OCI-LY1 (cell line): ENCODE results near the gene CXCL6.

Experiments
- H2AFZ ChIP-seq: fragments of 200-600 bp; sonication (generic), shearing (Covaris generic); 2 replicates; pipeline ENCODE4 v1.6.0; 2014; ENCODE audit warnings: antibody characterized with exemption, mild to moderate bottlenecking, low read length
- H3F3A ChIP-seq: fragments of 200-600 bp; sonication (generic), shearing (Covaris generic); 2 replicates; pipeline ENCODE4 v1.6.0; 2014; ENCODE audit warnings: mild to moderate bottlenecking, antibody characterized with exemption, low read length, moderate library complexity; ENCODE audit not compliant: insufficient read depth
- H3K27ac ChIP-seq: fragments of 200-600 bp; sonication (generic); 2 replicates; pipeline ENCODE4 v1.5.1; 2014; ENCODE audit warnings: low read length, mixed run types, mild to moderate bottlenecking, low read depth; ENCODE audit not compliant: poor library complexity, severe bottlenecking
- H3K27me3 ChIP-seq: fragments of 200-600 bp; sonication (generic); 2 replicates; pipeline ENCODE4 v1.6.0; 2014; ENCODE audit warnings: antibody characterized with exemption, mild to moderate bottlenecking, low read length, moderate library complexity; ENCODE audit not compliant: insufficient read depth
- H3K36me3 ChIP-seq: fragments of 200-600 bp; sonication (generic); 2 replicates; pipeline ENCODE4 v1.6.1; 2014; ENCODE audit warnings: mild to moderate bottlenecking, antibody characterized with exemption, low read length, moderate library complexity, mixed read lengths; ENCODE audit not compliant: insufficient read depth
- H3K4me1 ChIP-seq: fragments of 200-600 bp; sonication (generic); 2 replicates; pipeline ENCODE4 v1.5.1; 2014; ENCODE audit warnings: mild to moderate bottlenecking, low read length, moderate library complexity; ENCODE audit not compliant: insufficient read depth, severe bottlenecking
- H3K4me2 ChIP-seq: fragments of 200-600 bp; sonication (generic), shearing (Covaris generic); 2 replicates; pipeline ENCODE4 v1.6.1; 2014; ENCODE audit warnings: low read length
- H3K4me3 ChIP-seq: fragments of 200-600 bp; sonication (generic); 2 replicates; pipeline ENCODE4 v1.5.1; 2014; ENCODE audit warnings: low read length, low read depth, mild to moderate bottlenecking, mixed read lengths; ENCODE audit not compliant: poor library complexity, severe bottlenecking
- H3K79me2 ChIP-seq: fragments of 200-600 bp; shearing (Covaris generic); 2 replicates; pipeline ENCODE4 v1.6.1; 2016; ENCODE audit warnings: mixed run types, low read length, mixed read lengths; ENCODE audit not compliant: insufficient read depth
- H3K9ac ChIP-seq: fragments of 200-600 bp; sonication (generic), shearing (Covaris generic); 2 replicates; pipeline ENCODE4 v1.6.1; 2014; ENCODE audit warnings: mild to moderate bottlenecking, low read length, mixed read lengths
- H3K9me2 ChIP-seq: fragments of 200-600 bp; sonication (generic), shearing (Covaris generic); 2 replicates; pipeline ENCODE4 v1.6.1; 2014; ENCODE audit warnings: low read depth, mild to moderate bottlenecking, low read length, mixed read lengths
- H3K9me3 ChIP-seq: fragments of 200-600 bp; shearing (Covaris generic); 2 replicates; pipeline ENCODE4 v1.6.1; 2014; ENCODE audit warnings: low read length, mixed read lengths
- H4K20me1 ChIP-seq: fragments of 200-600 bp; sonication (generic), shearing (Covaris generic); 2 replicates; pipeline ENCODE4 v1.6.0; 2016; ENCODE audit warnings: mild to moderate bottlenecking, low read length; ENCODE audit not compliant: insufficient read depth
- CTCF ChIP-seq: fragments of 200-600 bp; sonication (generic), shearing (Covaris generic); IDR thresholded peaks from 2 replicates; pipeline ENCODE4 v1.5.1; 2017; ENCODE audit warnings: mild to moderate bottlenecking, antibody characterized with exemption, low read length, moderate library complexity, mixed read lengths
- EZH2 ChIP-seq: fragments of 200-600 bp; sonication (generic), shearing (Covaris generic); IDR thresholded peaks from 2 replicates; pipeline ENCODE4 v1.8.0; 2017; ENCODE audit warnings: borderline replicate concordance, mixed run types, mild to moderate bottlenecking, antibody characterized with exemption, low read length, moderate library complexity, mixed read lengths

CXCL6 gene

DNA sequence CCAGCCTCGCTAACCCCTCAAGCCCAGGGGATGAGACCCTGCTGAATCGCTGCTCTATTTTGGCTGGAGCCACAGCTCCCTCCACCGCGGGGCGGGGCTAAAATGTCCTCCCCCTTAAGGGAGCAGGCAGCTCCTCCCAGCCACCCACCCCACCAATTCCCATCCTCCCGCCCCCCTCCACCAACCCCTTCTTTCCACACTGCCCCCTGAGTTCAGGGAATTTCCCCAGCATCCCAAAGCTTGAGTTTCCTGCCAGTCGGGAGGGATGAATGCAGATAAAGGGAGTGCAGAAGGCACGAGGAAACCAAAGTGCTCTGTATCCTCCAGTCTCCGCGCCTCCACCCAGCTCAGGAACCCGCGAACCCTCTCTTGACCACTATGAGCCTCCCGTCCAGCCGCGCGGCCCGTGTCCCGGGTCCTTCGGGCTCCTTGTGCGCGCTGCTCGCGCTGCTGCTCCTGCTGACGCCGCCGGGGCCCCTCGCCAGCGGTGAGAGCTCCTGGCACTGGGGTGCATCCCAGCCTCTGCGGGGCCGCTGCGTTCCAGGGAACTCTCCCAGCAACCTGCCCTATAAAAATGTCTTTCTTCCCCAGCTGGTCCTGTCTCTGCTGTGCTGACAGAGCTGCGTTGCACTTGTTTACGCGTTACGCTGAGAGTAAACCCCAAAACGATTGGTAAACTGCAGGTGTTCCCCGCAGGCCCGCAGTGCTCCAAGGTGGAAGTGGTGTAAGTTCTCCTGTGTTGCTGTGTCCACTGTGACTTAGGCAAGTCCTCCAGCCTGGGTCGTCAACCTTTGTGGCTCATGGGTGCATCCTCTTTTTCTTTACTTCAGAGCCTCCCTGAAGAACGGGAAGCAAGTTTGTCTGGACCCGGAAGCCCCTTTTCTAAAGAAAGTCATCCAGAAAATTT lies at the start of gene CXCL6:
Gene CXCL6 (plus strand): TSS at position 306 of the 907 bp plus-strand sequence. CDS start 73 bp downstream, at position 379.
- no peak within 1 kb of the TSS for H3K9ac ChIP-seq
- no peaks in the 10 kb centered on the region for H3K79me2 ChIP-seq
- H3K27ac ChIP-seq: no peak within 1 kb of the TSS
- no peaks in the 10 kb centered on the region for H4K20me1 ChIP-seq
- no peaks in the 10 kb centered on the region for H3K36me3 ChIP-seq
- H3K9me2 ChIP-seq: no peaks in the 10 kb centered on the region
- H3K4me1 ChIP-seq: no peaks in the 10 kb centered on the region
- H3F3A ChIP-seq: no peaks in the 10 kb centered on the region
- H3K27me3 ChIP-seq: no peaks in the 10 kb centered on the region
- no peaks in the 10 kb centered on the region for H3K9me3 ChIP-seq
- TF ChIP-seq EZH2 (no peak), CTCF (no peak)
- no peak within 1 kb of the TSS for H3K4me3 ChIP-seq
- H3K4me2 ChIP-seq: no peak within 1 kb of the TSS
- H2AFZ ChIP-seq: no peak within 1 kb of the TSS

GRCh38 chr4:73788411-73788810 lies 48.1 kb upstream of the CXCL6 start:
- no peaks in the 10 kb centered on the region for H3K9me2 ChIP-seq
- H3K9me3 ChIP-seq: no peaks in the 10 kb centered on the region
- no peaks in the 10 kb centered on the region for H3F3A ChIP-seq
- TF ChIP-seq EZH2: no peak
- no peak for TF ChIP-seq CTCF
- H2AFZ ChIP-seq: no peak overlapping the region
- H3K9ac ChIP-seq: no peak overlapping the region
- no peaks in the 10 kb centered on the region for H3K79me2 ChIP-seq
- H3K36me3 ChIP-seq: no peaks in the 10 kb centered on the region
- H3K27me3 ChIP-seq: no peaks in the 10 kb centered on the region
- no peaks in the 10 kb centered on the region for H3K4me1 ChIP-seq
- H3K4me3 ChIP-seq: no peak overlapping the region
- H4K20me1 ChIP-seq: no peaks in the 10 kb centered on the region
- H3K4me2 ChIP-seq: no peak overlapping the region
- H3K27ac ChIP-seq: no peak overlapping the region

DNA sequence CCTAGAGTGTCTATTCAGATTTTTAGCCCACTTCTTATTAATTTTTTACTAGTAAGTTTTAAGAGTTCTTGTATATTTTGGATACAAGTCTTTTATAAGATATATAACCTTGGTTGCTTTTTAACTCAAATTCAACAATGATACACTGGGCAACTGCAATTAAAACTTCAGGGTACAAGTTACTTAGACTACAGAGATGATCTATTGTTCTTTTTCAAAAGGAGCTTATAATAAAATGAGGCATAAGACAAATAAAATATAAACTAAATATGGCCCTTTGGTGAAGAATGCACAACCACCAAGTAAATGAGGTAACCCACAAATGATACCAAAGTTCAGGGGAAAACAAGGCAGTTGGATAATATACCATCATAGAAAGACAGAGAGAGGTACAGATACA lies 37.6 kb upstream of the CXCL6 start:
- no peaks in the 10 kb centered on the region for H3K36me3 ChIP-seq

More for the DNA sequence above, 37.6 kb upstream of the CXCL6 start:
- H3K27ac ChIP-seq: no peak overlapping the region
- H3K27me3 ChIP-seq: no peaks in the 10 kb centered on the region
- no peaks in the 10 kb centered on the region for H4K20me1 ChIP-seq
- H3K9me2 ChIP-seq: no peaks in the 10 kb centered on the region
- no peaks in the 10 kb centered on the region for H3K9me3 ChIP-seq
- no peaks in the 10 kb centered on the region for H3F3A ChIP-seq
- H2AFZ ChIP-seq: no peak overlapping the region
- no peak overlapping the region for H3K4me2 ChIP-seq
- H3K4me1 ChIP-seq: no peaks in the 10 kb centered on the region
- no peak for TF ChIP-seq EZH2
- no peak for TF ChIP-seq CTCF
- no peak overlapping the region for H3K9ac ChIP-seq
- no peak overlapping the region for H3K4me3 ChIP-seq
- H3K79me2 ChIP-seq: no peaks in the 10 kb centered on the region
